Adipocyte (in vitro differentiated cells): ENCODE data around the gene PYDC2.

Source experiments
- DNase-seq: peaks from one replicate; pipeline ENCODE4 v3.0.0-alpha.2; 2015; ENCODE audit warnings: low read depth
- H3K27me3 ChIP-seq: replicated peaks from 2 replicates; pipeline ENCODE4 v1.7.0; 2013; ENCODE audit warnings: mild to moderate bottlenecking, low read length, moderate library complexity; ENCODE audit not compliant: control insufficient read depth, insufficient read depth
- H3K36me3 ChIP-seq: 2 replicates; pipeline ENCODE4 v1.7.0; 2013; ENCODE audit warnings: low read length, mild to moderate bottlenecking, moderate library complexity; ENCODE audit not compliant: control insufficient read depth, insufficient read depth, severe bottlenecking
- H3K4me1 ChIP-seq: 2 replicates; pipeline ENCODE4 v1.7.0; 2013; ENCODE audit warnings: mild to moderate bottlenecking, low read length, moderate library complexity; ENCODE audit not compliant: control insufficient read depth, insufficient read depth
- H3K4me3 ChIP-seq: 2 replicates; pipeline ENCODE4 v1.7.0; 2013; ENCODE audit warnings: mild to moderate bottlenecking, low read length, moderate library complexity
- H3K9ac ChIP-seq: 2 replicates; pipeline ENCODE4 v1.7.0; 2013; ENCODE audit warnings: mild to moderate bottlenecking, low read length, moderate library complexity
- H3K9me3 ChIP-seq: 2 replicates; pipeline ENCODE4 v1.7.0; 2013; ENCODE audit warnings: mild to moderate bottlenecking, low read length, moderate library complexity; ENCODE audit not compliant: control insufficient read depth

Gene PYDC2

DNA sequence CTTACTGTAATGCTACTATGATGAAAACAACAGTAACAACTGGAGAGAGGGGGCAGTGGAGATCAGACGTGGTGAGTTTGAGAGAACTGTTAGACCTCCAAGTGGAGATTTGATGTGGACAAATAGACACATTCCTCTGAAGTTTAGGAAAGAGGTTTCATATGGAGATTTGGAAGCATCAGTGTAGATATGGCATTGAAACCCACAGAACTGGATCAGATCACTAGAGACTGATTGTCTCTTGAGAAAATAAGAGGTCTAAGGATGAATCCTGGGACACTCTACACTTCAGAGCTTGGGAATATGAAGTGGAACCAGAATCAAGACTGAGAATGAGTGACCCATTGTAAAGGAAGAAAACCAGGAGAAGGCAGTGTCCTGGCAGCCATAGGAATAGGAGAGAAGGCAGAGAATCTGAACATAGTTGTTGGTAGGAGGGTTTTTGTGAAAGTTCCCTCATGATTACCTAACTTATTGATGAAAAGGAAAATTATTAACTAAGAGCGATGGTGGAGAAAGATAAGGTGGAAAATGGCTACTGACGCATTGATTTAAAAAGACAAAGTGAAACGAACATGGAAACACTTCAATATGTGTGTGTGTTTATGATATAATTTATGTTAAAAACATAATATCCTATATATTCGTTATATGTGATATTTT lies 29.7 kb upstream of the PYDC2 start:
- no peak overlapping the region for H3K4me3 ChIP-seq
- no peaks in the 10 kb centered on the region for H3K27me3 ChIP-seq
- H3K9ac ChIP-seq, result no peak overlapping the region
- no peaks in the 10 kb centered on the region for H3K36me3 ChIP-seq
- no peaks in the 10 kb centered on the region for H3K4me1 ChIP-seq
- no peak for DNase-seq
- H3K9me3 ChIP-seq, result no peaks in the 10 kb centered on the region

DNA sequence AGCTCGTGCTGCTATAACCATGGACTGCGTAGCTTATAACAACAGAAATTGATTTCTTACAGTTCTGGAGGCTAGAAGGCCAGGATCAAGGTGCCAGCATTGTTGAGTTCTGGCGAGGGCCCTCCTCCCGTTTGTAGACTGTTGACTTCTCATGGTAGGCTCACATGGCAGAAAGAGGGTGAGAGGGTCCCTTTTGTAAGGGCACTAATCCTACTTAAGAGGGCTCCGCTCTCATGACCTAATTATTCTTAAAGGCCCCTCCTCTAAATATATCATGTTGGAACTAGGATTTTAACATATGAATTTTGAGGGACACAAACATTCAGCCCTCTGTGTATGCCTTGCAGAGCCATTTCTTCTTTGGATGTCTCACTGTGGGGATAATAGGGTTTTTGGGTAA lies 28.8 kb upstream of the PYDC2 start:
- Histone ChIP-seq H3K27me3 (no peaks in the 10 kb centered on the region), H3K4me1 (no peaks in the 10 kb centered on the region), H3K36me3 (no peaks in the 10 kb centered on the region), H3K9me3 (no peaks in the 10 kb centered on the region), H3K9ac (no peak overlapping the region), H3K4me3 (no peak overlapping the region)
- no peak for DNase-seq

DNA sequence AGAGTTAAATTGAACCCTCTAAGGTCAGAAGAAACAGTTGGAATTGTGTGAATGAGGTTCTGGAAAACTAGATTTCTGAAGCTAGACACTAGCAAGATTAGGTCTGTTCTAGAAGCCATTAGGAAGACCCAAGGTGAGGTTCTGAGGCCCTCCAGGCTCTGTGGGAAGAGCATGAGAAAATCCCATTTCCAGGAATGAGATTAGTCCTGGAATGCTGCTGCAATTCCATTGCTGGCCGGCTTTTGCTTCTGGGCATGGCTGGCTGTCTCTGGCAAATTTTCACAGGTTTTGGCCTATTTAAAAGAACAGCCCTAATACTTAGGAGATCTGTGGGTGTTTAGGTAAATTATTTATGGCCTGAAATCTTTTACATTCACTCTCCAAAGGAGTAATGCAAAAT lies 26.9 kb upstream of the PYDC2 start:
- no peak for DNase-seq
- Histone ChIP-seq H3K4me3 (no peak overlapping the region), H3K27me3 (no peaks in the 10 kb centered on the region), H3K9ac (no peak overlapping the region), H3K4me1 (no peaks in the 10 kb centered on the region), H3K9me3 (no peaks in the 10 kb centered on the region), H3K36me3 (no peaks in the 10 kb centered on the region)

DNA sequence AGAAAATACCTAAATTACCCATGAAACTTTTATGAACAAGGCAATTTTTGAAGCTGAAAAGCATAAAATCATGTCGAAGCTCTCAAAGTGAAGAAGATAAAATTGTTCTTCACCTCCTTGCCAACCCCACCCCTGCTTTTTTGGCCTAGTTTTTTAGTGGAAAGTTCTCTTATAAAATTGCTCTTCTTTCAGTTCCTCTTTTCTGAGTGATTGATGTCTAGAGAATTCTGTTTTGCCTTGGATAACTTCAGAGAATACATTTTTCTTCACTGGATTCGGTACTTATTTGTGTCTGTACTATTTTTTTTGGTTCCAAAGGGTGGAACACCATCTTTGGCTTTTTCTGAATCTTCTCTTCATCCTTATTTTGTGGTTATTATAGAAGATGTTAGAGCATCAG lies 25.0 kb upstream of the PYDC2 start:
- H3K27me3 ChIP-seq, result no peaks in the 10 kb centered on the region
- H3K4me1 ChIP-seq, result no peaks in the 10 kb centered on the region
- H3K9me3 ChIP-seq, result no peaks in the 10 kb centered on the region
- no peak overlapping the region for H3K9ac ChIP-seq
- H3K36me3 ChIP-seq, result no peaks in the 10 kb centered on the region
- DNase-seq, result no peak
- no peak overlapping the region for H3K4me3 ChIP-seq

DNA sequence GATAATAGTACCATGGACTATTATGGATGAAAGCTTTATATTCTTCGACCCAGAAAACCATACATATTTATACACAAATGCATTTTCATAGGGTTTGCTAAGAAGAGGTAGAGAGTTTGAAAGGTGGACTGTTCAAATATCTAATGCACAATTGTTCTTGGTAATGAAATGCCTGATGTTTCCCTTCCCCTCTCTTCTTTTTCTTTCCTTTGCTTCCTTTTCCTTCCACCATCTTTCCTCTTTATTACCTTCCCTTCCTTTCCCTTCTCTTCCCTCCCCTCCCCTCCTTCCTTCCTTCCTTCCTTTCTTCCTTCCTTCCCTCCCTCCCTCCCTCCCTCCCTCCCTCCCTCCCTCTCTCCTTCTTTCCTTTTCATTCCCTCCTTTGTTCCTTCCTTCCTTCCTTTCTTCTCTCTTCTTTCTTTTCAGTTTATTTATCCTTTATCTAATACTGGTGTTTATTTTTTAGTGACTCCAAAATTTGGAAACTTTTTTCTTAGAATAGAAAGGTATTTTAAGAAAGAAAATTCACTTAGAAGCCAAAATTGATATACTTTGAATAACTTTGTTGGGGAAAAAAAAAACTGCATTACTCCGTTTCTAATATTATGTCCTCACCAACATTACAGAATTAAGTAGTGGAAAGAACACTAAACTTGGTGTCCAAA lies 22.7 kb upstream of the PYDC2 start:
- no peak overlapping the region for H3K9ac ChIP-seq
- DNase-seq, result no peak
- H3K4me1 ChIP-seq, result no peaks in the 10 kb centered on the region
- no peaks in the 10 kb centered on the region for H3K9me3 ChIP-seq
- H3K27me3 ChIP-seq, result no peaks in the 10 kb centered on the region
- H3K4me3 ChIP-seq, result no peak overlapping the region
- H3K36me3 ChIP-seq, result no peaks in the 10 kb centered on the region

DNA sequence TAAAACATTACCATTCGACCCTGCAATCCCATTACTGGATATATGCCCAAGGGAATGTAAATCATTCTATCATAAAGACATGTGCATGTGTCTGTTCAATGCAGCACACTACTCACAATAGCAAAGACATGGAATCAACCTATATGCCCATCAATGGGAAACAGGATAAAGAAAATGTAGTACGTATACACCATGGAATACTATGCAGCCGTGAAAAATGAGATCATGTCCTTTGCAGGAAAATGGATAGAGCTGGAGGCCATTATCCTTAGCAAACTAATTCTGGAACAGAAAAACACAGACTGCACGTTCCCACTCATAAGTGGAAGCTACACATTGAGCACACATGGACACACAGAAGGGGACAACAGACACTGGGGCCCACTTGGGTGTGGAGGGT lies 20.4 kb upstream of the PYDC2 start:
- no peaks in the 10 kb centered on the region for H3K27me3 ChIP-seq
- H3K9me3 ChIP-seq, result no peaks in the 10 kb centered on the region
- no peak overlapping the region for H3K4me3 ChIP-seq
- H3K9ac ChIP-seq, result no peak overlapping the region
- H3K36me3 ChIP-seq, result no peaks in the 10 kb centered on the region
- no peak for DNase-seq
- no peaks in the 10 kb centered on the region for H3K4me1 ChIP-seq

DNA sequence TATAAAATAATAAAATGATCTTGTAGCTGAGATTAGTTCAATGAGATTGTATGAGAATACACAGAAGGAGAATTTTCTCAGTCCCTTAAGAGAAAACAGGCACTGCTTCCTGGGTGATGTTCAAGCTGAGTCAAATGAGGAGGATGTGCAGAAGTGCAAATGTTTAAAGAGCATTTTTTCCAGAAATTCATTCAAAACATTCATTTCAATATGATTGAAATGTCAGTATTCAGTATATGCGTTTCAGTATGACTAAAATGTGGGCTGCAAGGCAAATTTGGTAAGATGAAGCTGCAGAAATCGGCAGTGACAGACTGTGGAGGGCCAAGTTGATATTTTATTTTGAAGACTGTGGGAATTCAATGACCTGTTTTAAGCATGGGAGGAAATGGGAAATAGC lies 19.3 kb upstream of the PYDC2 start:
- Histone ChIP-seq H3K36me3 (no peaks in the 10 kb centered on the region), H3K9me3 (no peaks in the 10 kb centered on the region), H3K4me3 (no peak overlapping the region), H3K27me3 (no peaks in the 10 kb centered on the region), H3K4me1 (no peaks in the 10 kb centered on the region), H3K9ac (no peak overlapping the region)
- no peak for DNase-seq

DNA sequence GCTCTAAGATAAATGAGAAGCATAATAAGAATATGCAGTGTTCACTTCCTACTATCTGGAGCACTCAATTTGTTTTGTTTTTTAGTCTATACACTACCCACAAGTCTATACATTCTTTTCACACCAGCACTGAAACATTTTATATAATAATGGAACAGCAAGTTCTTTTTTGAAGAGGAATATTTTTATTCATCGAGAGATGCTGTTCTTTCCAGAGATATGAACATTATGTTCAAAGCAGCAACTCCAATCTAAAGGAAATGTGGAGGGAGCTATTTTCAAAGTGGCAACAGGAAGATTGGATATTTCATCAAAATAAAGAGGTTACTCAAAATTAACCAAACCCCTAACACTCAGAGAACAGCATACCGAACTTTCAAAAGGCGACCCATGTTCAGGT lies 16.4 kb upstream of the PYDC2 start:
- H3K4me1 ChIP-seq, result no peaks in the 10 kb centered on the region
- no peaks in the 10 kb centered on the region for H3K36me3 ChIP-seq
- no peak overlapping the region for H3K4me3 ChIP-seq
- H3K9me3 ChIP-seq, result no peaks in the 10 kb centered on the region
- H3K27me3 ChIP-seq, result no peaks in the 10 kb centered on the region
- H3K9ac ChIP-seq, result no peak overlapping the region
- DNase-seq, result no peak

DNA sequence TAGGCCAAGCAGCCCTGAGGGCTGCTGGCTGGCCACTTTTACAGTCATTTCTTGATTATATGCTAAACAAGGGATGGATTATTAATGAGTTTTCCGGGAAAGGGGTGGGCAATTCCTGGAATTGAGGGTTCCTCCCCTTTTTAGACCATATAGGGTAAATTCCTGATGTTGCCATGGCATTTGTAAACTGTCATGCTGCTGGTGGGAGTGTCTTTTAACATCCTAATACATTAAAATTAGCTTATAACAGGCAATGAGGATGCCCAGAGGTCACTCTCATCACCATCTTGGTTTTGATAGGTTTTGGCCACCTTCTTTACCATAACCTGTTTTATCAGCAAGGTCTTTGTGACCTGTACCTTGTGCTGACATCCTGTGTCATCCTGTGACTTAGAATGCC lies 11.7 kb upstream of the PYDC2 start:
- Histone ChIP-seq H3K9me3 (no peaks in the 10 kb centered on the region), H3K36me3 (no peaks in the 10 kb centered on the region), H3K27me3 (no peaks in the 10 kb centered on the region), H3K9ac (no peak overlapping the region), H3K4me1 (no peaks in the 10 kb centered on the region), H3K4me3 (no peak overlapping the region)
- DNase-seq, result no peak

DNA sequence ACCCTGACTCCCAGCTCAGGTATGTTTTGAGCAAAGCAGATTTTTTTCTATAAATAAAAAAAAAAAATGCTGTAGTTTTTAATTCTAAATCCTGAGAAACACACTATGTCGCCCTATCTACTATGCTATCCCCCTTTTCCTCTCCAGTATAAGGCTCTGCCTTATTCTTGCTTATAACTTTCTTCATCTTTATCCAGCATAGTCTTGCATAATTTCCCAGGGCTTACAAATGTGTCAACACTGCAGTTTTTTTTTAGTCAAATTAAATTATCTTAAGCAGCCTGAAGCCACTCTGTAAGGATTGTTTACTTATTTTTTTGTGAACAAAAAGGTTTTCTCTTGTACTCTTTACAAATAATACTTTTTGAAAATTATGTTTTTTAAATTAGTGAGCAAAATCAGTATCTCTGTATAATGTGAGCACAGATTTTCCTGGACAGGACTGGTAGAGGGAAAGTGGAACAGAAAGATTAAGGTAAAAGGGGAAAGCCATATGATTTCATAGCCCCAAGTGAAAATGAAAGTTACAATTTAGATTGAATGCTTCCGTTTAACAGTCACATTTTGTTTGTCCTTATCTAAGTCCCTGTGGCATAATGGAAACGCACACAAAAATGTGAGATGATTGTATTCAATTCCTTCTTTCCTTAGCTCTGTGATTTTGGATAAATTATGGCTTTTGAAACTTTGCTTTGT lies 5.6 kb upstream of the PYDC2 start:
- Histone ChIP-seq H3K27me3 (no peaks in the 10 kb centered on the region), H3K36me3 (no peaks in the 10 kb centered on the region), H3K9me3 (no peaks in the 10 kb centered on the region), H3K9ac (peak overlapping the region; percentile 44), H3K4me1 (peaks cover 8% of the 10 kb centered on the region), H3K4me3 (peak overlapping the region; percentile 52)
- DNase-seq, result peak; percentile 49

DNA sequence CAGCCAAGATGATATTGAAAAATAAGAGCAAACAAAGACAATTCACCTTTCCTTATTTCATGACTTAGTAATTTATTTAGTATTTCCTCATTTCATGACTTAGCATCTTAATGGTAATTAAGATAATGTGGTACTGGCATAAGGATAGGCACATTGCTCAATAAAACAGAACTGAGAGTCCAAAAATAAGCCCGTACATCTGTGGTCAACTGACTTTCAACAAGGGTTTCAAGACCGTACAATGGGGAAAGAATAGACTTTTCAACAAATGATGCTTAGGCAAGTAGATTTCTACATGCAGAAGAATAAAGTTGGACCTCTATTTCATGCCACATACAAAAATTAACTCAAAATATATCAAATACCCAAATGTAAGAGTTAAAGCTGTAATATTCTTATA lies 603 bp upstream of the PYDC2 start:
- Histone ChIP-seq H3K9me3 (no peaks in the 10 kb centered on the region), H3K9ac (no peak overlapping the region), H3K27me3 (no peaks in the 10 kb centered on the region), H3K4me1 (peaks cover 3% of the 10 kb centered on the region), H3K4me3 (no peak overlapping the region), H3K36me3 (no peaks in the 10 kb centered on the region)
- no peak for DNase-seq
